Endothelial cell of umbilical vein (primary cell): Measurements from ENCODE around the gene CCDC91. TPM values are rescaled to one million over a fixed set of nuclear protein-coding genes. Genes with fewer than 3 reads are reported as not detected.

Source experiments
- BruUV-seq: library from RNA; stranded (reverse); fragments of 400-500 nt; replicated peaks from 2 replicates; lab custom pipeline; 2021; lab: Mats Ljungman, UMichigan
- CTCF ChIA-PET: fragments of 300-600, 350-600 bp; sonication (Branson Sonifier 250); formaldehyde crosslinking; loops from one replicate; lab custom pipeline; 2021; ENCODE audit warnings: antibody characterized with exemption, inconsistent platforms; lab: Charles Lee
- POLR2A ChIA-PET: fragments of 300-600, 350-600 bp; sonication (Branson Sonifier 250); formaldehyde crosslinking; loops from one replicate; lab custom pipeline; 2021; ENCODE audit warnings: antibody characterized with exemption, inconsistent platforms; lab: Charles Lee
- DNase-seq: peaks from one replicate; pipeline ENCODE4 v3.0.0-alpha.2; 2011; ENCODE audit warnings: low read depth, low spot score
- FAIRE-seq: peaks from 2 replicates; lab custom pipeline; 2011; peaks lifted over from hg19 to GRCh38; lab: Jason Lieb, UNC
- H2AFZ ChIP-seq: 2 replicates; pipeline ENCODE4 v1.6.0; 2012; ENCODE audit warnings: low read depth, low read length, control low read depth, inconsistent platforms
- H3K27ac ChIP-seq: 2 replicates; pipeline ENCODE4 v1.5.1; 2011; ENCODE audit warnings: low read depth, mild to moderate bottlenecking, control low read depth, low read length, moderate library complexity; ENCODE audit not compliant: insufficient read depth
- H3K27me3 ChIP-seq, 2 experiments: 2 replicates each; pipeline versions ENCODE4 v1.6.0 to v1.6.1; 2011; ENCODE audit warnings: low read length in 2 of 2, mixed read lengths in 1 of 2; ENCODE audit not compliant: control insufficient read depth in 2 of 2, insufficient read depth in 2 of 2
- H3K36me3 ChIP-seq, 2 experiments: 2 replicates in 1 of 2; 3 replicates in 1 of 2; pipeline ENCODE4 v1.5.1; 2011; ENCODE audit warnings: low read length in 2 of 2, mild to moderate bottlenecking in 1 of 2, moderate library complexity in 1 of 2; ENCODE audit not compliant: control insufficient read depth in 2 of 2, insufficient read depth in 2 of 2; ENCODE audit errors: extremely low read depth in 1 of 2
- H3K4me1 ChIP-seq: 3 replicates; pipeline ENCODE4 v1.5.1; 2011; ENCODE audit warnings: mild to moderate bottlenecking, low read length; ENCODE audit not compliant: control insufficient read depth, insufficient read depth; ENCODE audit errors: extremely low read depth
- H3K4me2 ChIP-seq: 2 replicates; pipeline ENCODE4 v1.6.1; 2011; ENCODE audit warnings: low read length, control low read depth, mixed read lengths; ENCODE audit not compliant: insufficient read depth
- H3K4me3 ChIP-seq, 3 experiments: fragments of 200-600 bp in 1 of 3; sonication (generic), shearing (Covaris generic) in 1 of 3; replicated peaks in 1 of 3; 2 replicates each; pipeline ENCODE4 v1.5.1; 2011 to 2016; ENCODE audit warnings: control low read depth in 3 of 3, low read length in 3 of 3, mild to moderate bottlenecking in 2 of 3, inconsistent platforms in 1 of 3, low read depth in 1 of 3, moderate library complexity in 1 of 3; ENCODE audit not compliant: insufficient read depth in 1 of 3
- H3K79me2 ChIP-seq: 2 replicates; pipeline ENCODE4 v1.6.0; 2012; ENCODE audit warnings: low read length, inconsistent platforms; ENCODE audit not compliant: control insufficient read depth, insufficient read depth
- H3K9ac ChIP-seq: replicated peaks from 2 replicates; pipeline ENCODE3; 2011; ENCODE audit warnings: low read length, control low read depth; ENCODE audit not compliant: insufficient read depth; ENCODE audit errors: extremely low read depth
- H3K9me1 ChIP-seq: replicated peaks from 3 replicates; pipeline ENCODE4 v1.6.0; 2011; ENCODE audit warnings: mild to moderate bottlenecking, low read length; ENCODE audit not compliant: control insufficient read depth, insufficient read depth; ENCODE audit errors: extremely low read depth
- H3K9me3 ChIP-seq: replicated peaks from 2 replicates; pipeline ENCODE4 v1.5.1; 2012; ENCODE audit warnings: low read length, inconsistent platforms; ENCODE audit not compliant: control insufficient read depth, insufficient read depth
- H4K20me1 ChIP-seq: replicated peaks from 2 replicates; pipeline ENCODE3; 2011; ENCODE audit warnings: mild to moderate bottlenecking, low read length; ENCODE audit not compliant: control insufficient read depth, insufficient read depth; ENCODE audit errors: extremely low read depth
- EZH2 ChIP-seq: IDR thresholded peaks from 2 replicates; pipeline ENCODE4 v1.6.1; 2012; ENCODE audit warnings: borderline replicate concordance, low read depth, mild to moderate bottlenecking, moderate library complexity, low read length, inconsistent platforms; ENCODE audit not compliant: severe bottlenecking
- FOS ChIP-seq: IDR thresholded peaks from 2 replicates; pipeline ENCODE4 v1.6.1; 2011; ENCODE audit warnings: mild to moderate bottlenecking, low read length, moderate library complexity, borderline replicate concordance; ENCODE audit not compliant: insufficient read depth
- JUN ChIP-seq: IDR thresholded peaks from 2 replicates; pipeline ENCODE4 v1.6.1; 2011; ENCODE audit warnings: borderline replicate concordance, low read depth; ENCODE audit not compliant: insufficient read length, insufficient read depth
- POLR2A ChIP-seq: IDR thresholded peaks from 2 replicates; pipeline ENCODE4 v1.6.1; 2012; ENCODE audit warnings: low read depth, mild to moderate bottlenecking, control low read depth, low read length
- dilution Hi-C: fragments of 300-500 bp; cut with MboI; formaldehyde crosslinking; loops from one replicate; pipeline ENCODE4 v1.15.0; 2019; ENCODE audit warnings: low sequenced_read_pairs; ENCODE audit not compliant: extremely low pct_ligation_motif_present
- intact Hi-C: fragments of 100-400 bp; cut with micrococcal nuclease; formaldehyde crosslinking; loops from one replicate; pipeline ENCODE4 v1.10.0; 2022
- polyA plus RNA-seq, 4 experiments: library from polyadenylated mRNA; depleted of rRNA in 3 of 4; stranded (reverse) in 3 of 4; unstranded in 1 of 4; fragments of >200 nt; gene quantifications; 2 replicates each; pipeline versions ENCODE4 v1.2.1 to v1.2.3, GENCODE V29; 2011 to 2012; ENCODE audit warnings: missing spikeins in 1 of 4
- total RNA-seq: library from RNA; stranded (reverse); gene quantifications from 2 replicates; pipeline ENCODE4 v1.2.3, GENCODE V29; 2021
- TF ChIP-seq, protein P1 (sequence below): IDR thresholded peaks from 2 replicates; pipeline ENCODE4 v1.6.1; 2011; ENCODE audit not compliant: insufficient read depth, insufficient read length
- TF ChIP-seq, protein P2 (sequence below), 2 donors: IDR thresholded peaks; 1 replicate in 1 of 2; 2 replicates in 1 of 2; pipeline ENCODE4 v1.5.1; 2011; ENCODE audit warnings: low read length in 2 of 2, mild to moderate bottlenecking in 2 of 2, moderate library complexity in 2 of 2, control low read depth in 1 of 2, inconsistent platforms in 1 of 2, low read depth in 1 of 2; ENCODE audit not compliant: insufficient read depth in 1 of 2; ENCODE audit errors: extremely low read depth in 1 of 2

Gene CCDC91
- total and polyA plus RNA-seq, 2 donors (not counting 3 experiments of a cell fraction or from before 2014, with no cell fraction given), result 3.8 to 10.5 TPM

DNA sequence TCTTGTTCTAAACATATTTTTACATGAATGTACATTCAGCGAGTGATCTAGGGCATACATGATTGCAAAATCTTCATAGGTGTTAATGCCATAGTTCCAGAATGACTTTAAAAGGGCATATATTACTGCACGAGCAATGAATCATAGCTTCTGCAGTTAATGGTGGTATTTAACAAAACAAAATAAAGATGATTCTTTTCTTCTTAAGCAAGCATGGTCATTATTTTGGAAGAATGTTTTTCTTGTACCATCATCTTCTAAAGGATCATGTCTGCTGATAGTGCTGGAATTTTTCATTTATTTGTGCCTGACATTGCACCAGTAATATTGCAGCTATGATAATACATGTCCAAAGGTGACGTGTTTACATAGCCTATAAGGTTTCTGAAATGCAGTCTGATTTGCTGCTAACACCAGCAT is 388.6 kb downstream of the CCDC91 start:
- Histone ChIP-seq H3K4me3 (no peak overlapping the region), H3K9ac (no peak overlapping the region), H2AFZ (no peak overlapping the region), H3K79me2 (no peaks in the 10 kb centered on the region), H3K9me3 (no peaks in the 10 kb centered on the region), H3K4me2 (no peak overlapping the region), H4K20me1 (no peaks in the 10 kb centered on the region), H3K27ac (no peak overlapping the region), H3K27me3 (no peaks in the 10 kb centered on the region), H3K9me1 (no peaks in the 10 kb centered on the region), H3K4me1 (no peaks in the 10 kb centered on the region), H3K36me3 (no peaks in the 10 kb centered on the region)
- intact Hi-C loops (no loop called here), dilution Hi-C loops (no loop called here)
- TF ChIP-seq POLR2A (no peak), EZH2 (no peak), JUN (no peak), FOS (no peak)
- TF ChIP-seq, protein P1, sequence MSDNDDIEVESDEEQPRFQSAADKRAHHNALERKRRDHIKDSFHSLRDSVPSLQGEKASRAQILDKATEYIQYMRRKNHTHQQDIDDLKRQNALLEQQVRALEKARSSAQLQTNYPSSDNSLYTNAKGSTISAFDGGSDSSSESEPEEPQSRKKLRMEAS, result no peak
- TF ChIP-seq, protein P2, sequence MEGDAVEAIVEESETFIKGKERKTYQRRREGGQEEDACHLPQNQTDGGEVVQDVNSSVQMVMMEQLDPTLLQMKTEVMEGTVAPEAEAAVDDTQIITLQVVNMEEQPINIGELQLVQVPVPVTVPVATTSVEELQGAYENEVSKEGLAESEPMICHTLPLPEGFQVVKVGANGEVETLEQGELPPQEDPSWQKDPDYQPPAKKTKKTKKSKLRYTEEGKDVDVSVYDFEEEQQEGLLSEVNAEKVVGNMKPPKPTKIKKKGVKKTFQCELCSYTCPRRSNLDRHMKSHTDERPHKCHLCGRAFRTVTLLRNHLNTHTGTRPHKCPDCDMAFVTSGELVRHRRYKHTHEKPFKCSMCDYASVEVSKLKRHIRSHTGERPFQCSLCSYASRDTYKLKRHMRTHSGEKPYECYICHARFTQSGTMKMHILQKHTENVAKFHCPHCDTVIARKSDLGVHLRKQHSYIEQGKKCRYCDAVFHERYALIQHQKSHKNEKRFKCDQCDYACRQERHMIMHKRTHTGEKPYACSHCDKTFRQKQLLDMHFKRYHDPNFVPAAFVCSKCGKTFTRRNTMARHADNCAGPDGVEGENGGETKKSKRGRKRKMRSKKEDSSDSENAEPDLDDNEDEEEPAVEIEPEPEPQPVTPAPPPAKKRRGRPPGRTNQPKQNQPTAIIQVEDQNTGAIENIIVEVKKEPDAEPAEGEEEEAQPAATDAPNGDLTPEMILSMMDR (IDR thresholded peaks at IDR 0.05; ENCODE audit: extremely low read depth in 1 of 2, insufficient read depth in 1 of 2, low read depth in 1 of 2, low read length in 2 of 2), result no peak
- FAIRE-seq, result no peak
- ChIA-PET CTCF (no interaction called here), POLR2A (no interaction called here)
- BruUV-seq, result no TSS peak
- no peak for DNase-seq
